ENCODE results near the gene ZNF790. TPM values are rescaled to one million over a fixed set of nuclear protein-coding genes. Genes with fewer than 3 reads are reported as not detected.
A peak's percentile ranks its signal among the peaks of the same experiment; 100 is the strongest.

ZNF790 gene
- total and polyA plus RNA-seq, 2 of the 13 experiments (the other 11 are each of a cell fraction or from before 2014, with no cell fraction given), result 1.3 to 5.3 TPM

GRCh38 chr19:36849701-36850558, 11.7 kb upstream of the ZNF790 start (continued):
- TF ChIP-seq PRDM10 (CRISPR knock-in tag; IDR thresholded peaks at IDR 0.05; ENCODE audit: low read depth), result peak; percentile 64
- no peak for TF ChIP-seq ZNF367 (CRISPR knock-in tag; IDR thresholded peaks at IDR 0.05; ENCODE audit: borderline replicate concordance)
- TF ChIP-seq FOXK1 (CRISPR knock-in tag; IDR thresholded peaks at IDR 0.05; ENCODE audit: borderline replicate concordance, low read depth), result no peak
- TF ChIP-seq SUZ12 (IDR thresholded peaks at IDR 0.05; ENCODE audit: low read depth, low read length), result peak; percentile 48
- no peak for TF ChIP-seq TEAD2 (CRISPR knock-in tag; IDR thresholded peaks at IDR 0.05)
- TF ChIP-seq ZBTB34 (CRISPR knock-in tag; IDR thresholded peaks at IDR 0.05), result no peak
- TF ChIP-seq SOX6 (IDR thresholded peaks at IDR 0.05), result no peak
- TF ChIP-seq SOX6 (CRISPR knock-in tag; IDR thresholded peaks at IDR 0.05), result peak; percentile 28; the same call in 1 of the 2 replicates
- TF ChIP-seq ZNF468 (CRISPR knock-in tag; IDR thresholded peaks at IDR 0.05), result no peak
- TF ChIP-seq BORCS8-MEF2B (CRISPR knock-in tag; IDR thresholded peaks at IDR 0.05), result peak; percentile 64
- 0 out of 2 replicates have a peak, but pooled peaks have one; percentile 37 for TF ChIP-seq ZNF138 (CRISPR knock-in tag; IDR thresholded peaks at IDR 0.05; ENCODE audit: low read depth)
- peak; percentile 84 for TF ChIP-seq ELF1 (CRISPR knock-in tag; IDR thresholded peaks at IDR 0.05)
- no peak for TF ChIP-seq BCLAF1 (IDR thresholded peaks at IDR 0.05)
- no peak for TF ChIP-seq ZBTB21 (CRISPR knock-in tag; IDR thresholded peaks at IDR 0.05)
- TF ChIP-seq TEAD3 (CRISPR knock-in tag; optimal IDR thresholded peaks at IDR 0.05; ENCODE audit: borderline replicate concordance), result peak; percentile 19
- 0 out of 2 replicates have a peak, but pooled peaks have one; percentile 33 for TF ChIP-seq SNAI1 (CRISPR knock-in tag; IDR thresholded peaks at IDR 0.05; ENCODE audit: borderline replicate concordance)
- TF ChIP-seq PAF1 (CRISPR knock-in tag; IDR thresholded peaks at IDR 0.05), result no peak
- no peak for TF ChIP-seq PAX8 (CRISPR knock-in tag; IDR thresholded peaks at IDR 0.05; ENCODE audit: borderline replicate concordance)
- TF ChIP-seq SMYD3 (CRISPR knock-in tag; IDR thresholded peaks at IDR 0.05), result 0 out of 2 replicates have a peak, but pooled peaks have one; percentile 54
- TF ChIP-seq ZNF749 (CRISPR knock-in tag; IDR thresholded peaks at IDR 0.05; ENCODE audit: borderline replicate concordance), result no peak
- peak; percentile 30; the same call in 1 of the 2 replicates for TF ChIP-seq KLF6 (CRISPR knock-in tag; IDR thresholded peaks at IDR 0.05)
